Upper lobe of left lung (tissue), 4 donors: ENCODE results near the gene DENND10.

Experiments
- CTCF ChIP-seq, 6 experiments: fragments of 450-650 bp in 4 of 6; fragments of 200-600 bp in 2 of 6; sonication (generic) in 2 of 6; IDR thresholded peaks; one replicate each; pipeline ENCODE4 v1.5.1; 2016 to 2019; ENCODE audit warnings: antibody characterized with exemption in 6 of 6
- EP300 ChIP-seq, 4 donors: sonication (generic); formaldehyde crosslinking; IDR thresholded peaks; one replicate each; pipeline ENCODE4 v1.5.1; 2017; ENCODE audit warnings: antibody characterized with exemption in 4 of 4, control low read depth in 2 of 4
- POLR2A ChIP-seq, 4 donors: fragments of 450-650 bp; IDR thresholded peaks; one replicate each; pipeline ENCODE4 v1.5.1; 2016 to 2017; ENCODE audit warnings: antibody characterized with exemption in 4 of 4, mild to moderate bottlenecking in 2 of 4
- POLR2AphosphoS5 ChIP-seq, 2 donors: sonication (generic); formaldehyde crosslinking; IDR thresholded peaks; one replicate each; pipeline ENCODE4 v1.5.1; 2017; ENCODE audit warnings: antibody characterized with exemption in 2 of 2

GRCh38 chr10:119100434-119101238 is 3.3 kb upstream of the DENND10 start:
- no peak for TF ChIP-seq POLR2A (IDR thresholded peaks at IDR 0.05)
- no peak for TF ChIP-seq EP300 (IDR thresholded peaks at IDR 0.05)
- TF ChIP-seq POLR2AphosphoS5 (IDR thresholded peaks at IDR 0.05): no peak
- TF ChIP-seq CTCF (IDR thresholded peaks at IDR 0.05): no peak
